ENCODE data around the gene IL12B. TPM values are rescaled to one million over a fixed set of nuclear protein-coding genes. Genes with fewer than 3 reads are reported as not detected.

The IL12B gene
- total and polyA plus RNA-seq, 5 donors from 2014 or later = not detected

GRCh38 chr5:159340511-159340910 is 10.2 kb upstream of the IL12B start:
- Histone ChIP-seq H3K27ac (ENCODE audit: insufficient read depth, low read length, poor library complexity, severe bottlenecking) (no peak overlapping the region), H3K4me3 (ENCODE audit: low read depth, low read length) (no peak overlapping the region), H3K9me3 (ENCODE audit: control insufficient read depth in 2 of 2, low read length in 2 of 2) (no peaks in the 10 kb centered on the region), H3K36me3 (ENCODE audit: control insufficient read depth, insufficient read depth, low read length) (no peaks in the 10 kb centered on the region), H3K4me1 (ENCODE audit: control insufficient read depth, insufficient read depth, low read length, poor library complexity, severe bottlenecking) (peaks cover 18% of the 10 kb centered on the region), H3K27me3 (ENCODE audit: control insufficient read depth, insufficient read depth, low read length) (no peaks in the 10 kb centered on the region)
- peaks cover 10% of the 10 kb centered on the region for H3K27me3 Mint-ChIP-seq
- peaks cover 0 to 7% (median 4%) of the 10 kb centered on the region in 7 donors for H3K9me3 Mint-ChIP-seq
- ATAC-seq (ENCODE audit: low read depth in 2 of 2) = no peak
- H3K4me1 Mint-ChIP-seq = peaks cover 26 to 56% (median 36%) of the 10 kb centered on the region in 4 donors
- peak overlapping the region in 2 of 3 donors; percentile 26 to 33 for H3K27ac Mint-ChIP-seq
- H3K4me3 Mint-ChIP-seq = no peak overlapping the region
- DNase-seq = no peak
- H3K36me3 Mint-ChIP-seq = peaks cover 3% of the 10 kb centered on the region

GRCh38 chr5:159339460-159339859 is 9.2 kb upstream of the IL12B start:
- H3K9me3 Mint-ChIP-seq = peaks cover 0 to 5% (median 2%) of the 10 kb centered on the region in 7 donors
- H3K27me3 Mint-ChIP-seq = peaks cover 5% of the 10 kb centered on the region
- H3K36me3 Mint-ChIP-seq = no peaks in the 10 kb centered on the region
- DNase-seq = no peak
- Histone ChIP-seq H3K36me3 (ENCODE audit: control insufficient read depth, insufficient read depth, low read length) (no peaks in the 10 kb centered on the region), H3K27me3 (ENCODE audit: control insufficient read depth, insufficient read depth, low read length) (no peaks in the 10 kb centered on the region), H3K27ac (ENCODE audit: insufficient read depth, low read length, poor library complexity, severe bottlenecking) (no peak overlapping the region), H3K4me3 (ENCODE audit: low read depth, low read length) (no peak overlapping the region), H3K4me1 (ENCODE audit: control insufficient read depth, insufficient read depth, low read length, poor library complexity, severe bottlenecking) (peaks cover 18% of the 10 kb centered on the region), H3K9me3 (ENCODE audit: control insufficient read depth in 2 of 2, low read length in 2 of 2) (no peaks in the 10 kb centered on the region)
- peaks cover 26 to 56% (median 36%) of the 10 kb centered on the region in 4 donors for H3K4me1 Mint-ChIP-seq
- H3K27ac Mint-ChIP-seq = no peak overlapping the region
- no peak overlapping the region for H3K4me3 Mint-ChIP-seq
- no peak for ATAC-seq (ENCODE audit: low read depth in 2 of 2)

GRCh38 chr5:159338118-159338517 is 7.8 kb upstream of the IL12B start:
- Mint-ChIP-seq H3K27ac (peak overlapping the region; percentile 32 to 90 (median 83)), H3K4me1 (peaks cover 26 to 56% (median 36%) of the 10 kb centered on the region in 4 donors), H3K4me3 (peak overlapping the region; percentile 12 to 65 (median 55)), H3K27me3 (peaks cover 5% of the 10 kb centered on the region), H3K36me3 (no peaks in the 10 kb centered on the region), H3K9me3 (peaks cover 0 to 5% (median 0%) of the 10 kb centered on the region in 7 donors)
- no peak overlapping the region for H3K27ac ChIP-seq (ENCODE audit: insufficient read depth, low read length, poor library complexity, severe bottlenecking)
- H3K36me3 ChIP-seq (ENCODE audit: control insufficient read depth, insufficient read depth, low read length) = no peaks in the 10 kb centered on the region
- DNase-seq (peak in 1 of 3 donors; percentile 38), ATAC-seq (ENCODE audit: low read depth in 2 of 2) (no peak)
- peak overlapping the region; percentile 51 for H3K4me3 ChIP-seq (ENCODE audit: low read depth, low read length)
- peaks cover 18% of the 10 kb centered on the region for H3K4me1 ChIP-seq (ENCODE audit: control insufficient read depth, insufficient read depth, low read length, poor library complexity, severe bottlenecking)
- H3K27me3 ChIP-seq (ENCODE audit: control insufficient read depth, insufficient read depth, low read length) = no peaks in the 10 kb centered on the region
- no peaks in the 10 kb centered on the region for H3K9me3 ChIP-seq (ENCODE audit: control insufficient read depth in 2 of 2, low read length in 2 of 2)

GRCh38 chr5:159337016-159337955 is 7.0 kb upstream of the IL12B start:
- Mint-ChIP-seq H3K36me3 (no peaks in the 10 kb centered on the region), H3K27ac (peak overlapping the region; percentile 32 to 90 (median 83)), H3K4me1 (peaks cover 29 to 59% (median 36%) of the 10 kb centered on the region in 4 donors), H3K4me3 (peak overlapping the region; percentile 12 to 65 (median 55)), H3K27me3 (peaks cover 11% of the 10 kb centered on the region), H3K9me3 (peaks cover 0 to 5% (median 0%) of the 10 kb centered on the region in 7 donors)
- peaks cover 18% of the 10 kb centered on the region for H3K4me1 ChIP-seq (ENCODE audit: control insufficient read depth, insufficient read depth, low read length, poor library complexity, severe bottlenecking)
- H3K4me3 ChIP-seq (ENCODE audit: low read depth, low read length) = peak overlapping the region; percentile 51
- no peaks in the 10 kb centered on the region for H3K27me3 ChIP-seq (ENCODE audit: control insufficient read depth, insufficient read depth, low read length)
- no peak overlapping the region for H3K27ac ChIP-seq (ENCODE audit: insufficient read depth, low read length, poor library complexity, severe bottlenecking)
- H3K9me3 ChIP-seq (ENCODE audit: control insufficient read depth in 2 of 2, low read length in 2 of 2) = no peaks in the 10 kb centered on the region
- DNase-seq = peak in 2 of 3 donors; percentile 20 to 84
- peak; percentile 50 to 53 for ATAC-seq (ENCODE audit: low read depth in 2 of 2)
- no peaks in the 10 kb centered on the region for H3K36me3 ChIP-seq (ENCODE audit: control insufficient read depth, insufficient read depth, low read length)

GRCh38 chr5:159336586-159336985 is 6.3 kb upstream of the IL12B start:
- no peaks in the 10 kb centered on the region for H3K36me3 Mint-ChIP-seq
- Histone ChIP-seq H3K27me3 (ENCODE audit: control insufficient read depth, insufficient read depth, low read length) (no peaks in the 10 kb centered on the region), H3K27ac (ENCODE audit: insufficient read depth, low read length, poor library complexity, severe bottlenecking) (no peak overlapping the region), H3K36me3 (ENCODE audit: control insufficient read depth, insufficient read depth, low read length) (no peaks in the 10 kb centered on the region), H3K9me3 (ENCODE audit: control insufficient read depth in 2 of 2, low read length in 2 of 2) (no peaks in the 10 kb centered on the region), H3K4me3 (ENCODE audit: low read depth, low read length) (no peak overlapping the region), H3K4me1 (ENCODE audit: control insufficient read depth, insufficient read depth, low read length, poor library complexity, severe bottlenecking) (peaks cover 21% of the 10 kb centered on the region)
- no peak for ATAC-seq (ENCODE audit: low read depth in 2 of 2)
- H3K4me1 Mint-ChIP-seq = peaks cover 25 to 55% (median 32%) of the 10 kb centered on the region in 4 donors
- peaks cover 6% of the 10 kb centered on the region for H3K27me3 Mint-ChIP-seq
- peak overlapping the region; percentile 21 to 90 (median 83) for H3K27ac Mint-ChIP-seq
- no peak for DNase-seq
- peak overlapping the region in 1 of 4 donors; percentile 65 for H3K4me3 Mint-ChIP-seq
- peaks cover 0 to 5% (median 0%) of the 10 kb centered on the region in 7 donors for H3K9me3 Mint-ChIP-seq

GRCh38 chr5:159333545-159333925 is 3.2 kb upstream of the IL12B start:
- Histone ChIP-seq H3K27me3 (ENCODE audit: control insufficient read depth, insufficient read depth, low read length) (peaks cover 3% of the 10 kb centered on the region), H3K9me3 (ENCODE audit: control insufficient read depth in 2 of 2, low read length in 2 of 2) (no peaks in the 10 kb centered on the region), H3K27ac (ENCODE audit: insufficient read depth, low read length, poor library complexity, severe bottlenecking) (no peak overlapping the region), H3K36me3 (ENCODE audit: control insufficient read depth, insufficient read depth, low read length) (no peaks in the 10 kb centered on the region), H3K4me3 (ENCODE audit: low read depth, low read length) (no peak overlapping the region), H3K4me1 (ENCODE audit: control insufficient read depth, insufficient read depth, low read length, poor library complexity, severe bottlenecking) (peaks cover 28% of the 10 kb centered on the region)
- Mint-ChIP-seq H3K27ac (no peak overlapping the region), H3K4me3 (no peak overlapping the region), H3K9me3 (peaks cover 0 to 5% (median 0%) of the 10 kb centered on the region in 7 donors), H3K36me3 (no peaks in the 10 kb centered on the region), H3K4me1 (peaks cover 29 to 40% (median 31%) of the 10 kb centered on the region in 4 donors), H3K27me3 (peaks cover 17% of the 10 kb centered on the region)
- ATAC-seq (ENCODE audit: low read depth in 2 of 2) = no peak
- no peak for DNase-seq

- no peaks in the 10 kb centered on the region for H3K36me3 Mint-ChIP-seq
- H3K4me1 ChIP-seq (ENCODE audit: control insufficient read depth, insufficient read depth, low read length, poor library complexity, severe bottlenecking) = peaks cover 23% of the 10 kb centered on the region
- H3K27ac ChIP-seq (ENCODE audit: insufficient read depth, low read length, poor library complexity, severe bottlenecking) = no peak overlapping the region
- no peaks in the 10 kb centered on the region for H3K9me3 ChIP-seq (ENCODE audit: control insufficient read depth in 2 of 2, low read length in 2 of 2)
- no peaks in the 10 kb centered on the region for H3K36me3 ChIP-seq (ENCODE audit: control insufficient read depth, insufficient read depth, low read length)
- peak overlapping the region in 2 of 3 donors; percentile 29 to 73 for H3K27ac Mint-ChIP-seq
- peaks cover 0 to 5% (median 0%) of the 10 kb centered on the region in 7 donors for H3K9me3 Mint-ChIP-seq
- peak overlapping the region in 3 of 4 donors; percentile 32 to 80 (median 65) for H3K4me3 Mint-ChIP-seq
- peaks cover 24 to 34% (median 26%) of the 10 kb centered on the region in 4 donors for H3K4me1 Mint-ChIP-seq
- H3K27me3 Mint-ChIP-seq = peaks cover 17% of the 10 kb centered on the region
- ATAC-seq (ENCODE audit: low read depth in 2 of 2) (no peak), DNase-seq (no peak)
- H3K27me3 ChIP-seq (ENCODE audit: control insufficient read depth, insufficient read depth, low read length) = peaks cover 3% of the 10 kb centered on the region
- no peak overlapping the region for H3K4me3 ChIP-seq (ENCODE audit: low read depth, low read length)
Observed at GRCh38 chr5:159332800-159333544, 2.7 kb upstream of the IL12B start.

Data from CD4-positive, CD25-positive, alpha-beta regulatory T cell (primary cell).